Ammon's horn (tissue), 1 donor: ENCODE data around the gene MCF2L2.
"Not testable (repeated sequence)": the region's sequence is repeated elsewhere in the genome, so short reads cannot be mapped to it uniquely, and the experiment has no call there.

ENCODE experiments used
- DNase-seq: peaks from one replicate; pipeline ENCODE4 v3.0.0-alpha.2; 2016; ENCODE audit warnings: low spot score

Gene MCF2L2

GRCh38 chr3:183202004-183202722 is 226.3 kb downstream of the MCF2L2 start:
- no peak for DNase-seq

GRCh38 chr3:183198939-183199338 is 229.5 kb downstream of the MCF2L2 start:
- no peak for DNase-seq

DNA sequence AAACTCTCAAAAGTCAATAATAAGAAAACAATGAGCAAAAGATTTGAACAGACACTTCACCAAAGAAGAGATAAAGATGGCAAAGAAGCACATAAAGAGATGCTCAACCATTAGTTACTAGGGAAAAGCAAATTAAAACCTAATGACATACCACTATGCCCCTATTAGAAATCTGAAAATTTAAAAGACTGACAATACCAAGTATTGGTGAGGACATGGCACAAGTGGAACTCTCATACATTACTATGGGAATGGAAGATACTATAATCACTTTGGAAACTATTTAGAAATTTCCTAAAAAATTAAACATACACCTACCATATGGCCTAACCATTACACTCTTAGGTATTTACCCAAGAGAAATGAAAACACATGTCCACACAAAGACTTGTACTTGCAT is 230.7 kb downstream of the MCF2L2 start:
- DNase-seq: no peak

- DNase-seq: no peak
These were observed 233.2 kb downstream of the MCF2L2 start for GRCh38 chr3:183195266-183195665.

GRCh38 chr3:183193762-183194689 is 234.4 kb downstream of the MCF2L2 start:
- no peak for DNase-seq

- no peak for DNase-seq
These were observed 235.6 kb downstream of the MCF2L2 start for GRCh38 chr3:183192650-183193300.

DNA sequence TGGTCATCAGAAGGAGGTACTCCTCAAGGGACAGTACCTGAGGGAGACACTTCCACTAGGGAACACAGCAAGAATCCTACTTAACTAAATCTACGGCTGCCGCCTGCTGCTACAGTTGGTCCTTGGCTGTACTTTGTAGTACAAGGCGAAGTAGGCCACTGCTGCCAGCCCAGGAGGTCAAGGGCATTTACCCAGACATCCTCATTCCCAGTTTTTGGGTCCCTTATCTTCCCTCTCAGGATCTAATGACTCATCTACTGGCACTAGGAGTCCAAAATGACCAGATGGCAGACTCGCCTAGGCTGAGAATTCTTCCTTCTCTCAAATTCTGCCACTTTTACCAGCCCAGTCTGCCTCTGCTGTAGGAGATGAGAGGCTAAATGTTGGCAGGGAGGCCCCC is 238.8 kb downstream of the MCF2L2 start:
- DNase-seq: no peak

DNA sequence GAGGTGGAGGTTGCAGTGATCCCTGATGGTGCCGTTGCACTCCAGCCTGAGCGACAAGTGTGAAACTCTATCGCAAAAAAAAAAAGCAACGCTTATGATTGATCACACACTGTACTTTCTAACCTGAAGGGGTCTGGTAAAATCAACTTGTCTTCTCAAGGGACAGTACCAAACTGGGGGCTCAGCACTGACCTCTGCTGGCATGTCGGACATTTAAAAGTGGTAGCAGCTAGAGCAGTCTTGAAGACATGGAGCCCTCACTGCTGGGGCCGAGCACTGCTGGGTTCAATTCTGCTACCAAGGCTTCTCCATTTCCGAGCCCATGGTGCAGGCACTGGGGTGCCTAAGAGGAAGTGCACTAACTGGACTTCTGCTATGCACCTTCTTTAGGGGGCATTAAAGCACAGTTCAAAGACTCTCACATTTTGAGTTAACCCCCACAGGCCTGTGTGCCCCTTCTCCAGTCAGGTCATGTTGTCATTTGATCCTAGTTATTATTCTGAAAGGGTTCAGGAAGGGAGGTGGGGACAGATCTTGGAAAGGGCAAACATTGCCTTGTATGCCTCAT is 239.4 kb downstream of the MCF2L2 start:
- peak; percentile 67 for DNase-seq

DNA sequence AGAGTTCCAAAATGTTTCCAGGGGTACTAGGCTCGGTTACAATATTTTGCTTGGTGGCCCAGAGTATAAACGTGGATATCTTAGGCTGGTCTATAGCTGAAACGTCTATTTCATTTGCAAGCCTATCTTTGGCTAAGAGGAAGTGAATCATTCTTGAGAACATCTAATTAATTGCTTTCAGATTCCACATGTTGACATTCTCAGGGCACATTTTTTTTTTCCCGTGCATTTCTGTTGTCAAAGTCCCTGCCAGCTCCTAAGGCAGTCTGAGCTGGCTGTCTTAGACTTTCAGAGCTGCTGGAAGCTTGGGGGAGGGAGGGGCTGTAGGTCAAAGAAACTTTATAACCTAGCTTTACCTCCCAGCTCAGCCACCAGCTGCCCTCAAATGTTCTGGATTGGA is 242.7 kb downstream of the MCF2L2 start:
- DNase-seq: no peak

DNA sequence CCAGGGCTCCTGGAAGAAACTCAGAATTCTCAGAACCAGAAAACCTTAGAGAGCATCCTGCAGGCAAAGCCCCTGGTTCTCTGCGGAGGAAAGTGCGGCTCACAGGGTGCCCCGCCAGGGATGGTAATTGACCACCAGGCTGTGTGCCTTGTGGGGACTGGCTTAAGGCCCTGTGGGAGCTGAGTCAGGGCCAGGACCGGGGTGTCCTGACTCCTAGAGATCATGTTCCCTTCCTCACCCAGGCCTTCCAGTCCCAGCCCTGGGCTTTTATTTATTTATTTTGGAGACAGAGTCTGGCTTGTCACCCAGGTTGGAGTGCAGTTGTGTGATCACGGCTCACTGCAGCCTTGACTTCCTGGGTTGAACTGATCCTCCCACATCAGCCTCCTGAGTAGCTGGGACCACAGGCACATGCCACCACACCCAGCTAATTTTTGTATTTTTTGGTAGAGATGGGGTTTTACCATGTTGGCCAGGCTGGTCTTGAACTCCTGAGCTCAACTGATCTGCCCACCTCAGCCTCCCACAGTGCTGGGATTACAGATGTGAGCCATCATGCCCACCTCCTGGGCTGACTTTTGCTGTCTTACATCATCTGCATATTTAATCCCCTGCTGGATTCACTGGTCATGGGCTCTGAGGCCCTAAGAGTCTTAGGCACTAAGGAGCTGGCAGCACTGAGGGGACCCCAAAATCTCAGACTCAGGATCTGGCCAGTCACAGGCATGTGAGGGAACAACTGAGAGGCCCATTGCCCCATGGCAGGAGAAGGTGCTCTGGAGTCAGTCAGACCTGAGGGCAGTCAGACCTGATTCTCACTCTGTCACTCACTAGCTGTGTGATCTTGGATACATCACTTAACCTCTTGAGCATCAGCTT is 245.4 kb downstream of the MCF2L2 start:
- no peak for DNase-seq

GRCh38 chr3:183182073-183182472 is 246.3 kb downstream of the MCF2L2 start:
- DNase-seq: no peak

GRCh38 chr3:183181606-183182005 is 246.8 kb downstream of the MCF2L2 start:
- no peak for DNase-seq

DNA sequence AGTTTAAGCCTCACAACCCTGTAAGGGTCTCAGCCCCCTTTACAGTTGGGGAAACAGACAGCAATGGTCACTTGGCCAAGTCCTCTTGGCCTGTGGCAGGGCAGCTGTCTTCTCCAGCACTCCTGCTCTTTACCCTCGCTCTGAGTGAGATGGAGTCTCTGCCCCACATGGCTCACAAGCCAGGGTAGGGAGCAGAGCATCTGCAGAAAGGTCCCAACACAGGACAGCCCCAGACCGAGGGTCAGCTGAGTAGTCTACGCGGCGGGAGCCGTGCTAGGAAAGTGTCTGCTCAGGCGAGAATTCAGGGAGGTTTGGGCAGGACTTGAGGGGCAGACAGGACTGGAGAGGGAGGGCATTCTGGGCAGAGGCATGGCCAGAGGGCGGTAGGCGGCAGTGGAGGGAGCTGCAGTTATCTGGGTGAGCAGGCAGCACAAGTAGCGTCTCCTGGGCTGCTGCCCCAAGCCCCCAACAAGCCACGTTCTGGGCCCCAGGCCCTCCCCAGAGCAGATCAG is 247.6 kb downstream of the MCF2L2 start:
- DNase-seq: no peak

- DNase-seq: peak; percentile 55
These were observed 248.2 kb downstream of the MCF2L2 start for GRCh38 chr3:183180110-183180783.

- not testable (repeated sequence) for DNase-seq
These were observed 248.9 kb downstream of the MCF2L2 start for GRCh38 chr3:183179550-183179908.

GRCh38 chr3:183178833-183179549 is 249.4 kb downstream of the MCF2L2 start:
- peak; percentile 35 for DNase-seq

- no peak for DNase-seq
These were observed 249.9 kb downstream of the MCF2L2 start for GRCh38 chr3:183178512-183178832.

DNA sequence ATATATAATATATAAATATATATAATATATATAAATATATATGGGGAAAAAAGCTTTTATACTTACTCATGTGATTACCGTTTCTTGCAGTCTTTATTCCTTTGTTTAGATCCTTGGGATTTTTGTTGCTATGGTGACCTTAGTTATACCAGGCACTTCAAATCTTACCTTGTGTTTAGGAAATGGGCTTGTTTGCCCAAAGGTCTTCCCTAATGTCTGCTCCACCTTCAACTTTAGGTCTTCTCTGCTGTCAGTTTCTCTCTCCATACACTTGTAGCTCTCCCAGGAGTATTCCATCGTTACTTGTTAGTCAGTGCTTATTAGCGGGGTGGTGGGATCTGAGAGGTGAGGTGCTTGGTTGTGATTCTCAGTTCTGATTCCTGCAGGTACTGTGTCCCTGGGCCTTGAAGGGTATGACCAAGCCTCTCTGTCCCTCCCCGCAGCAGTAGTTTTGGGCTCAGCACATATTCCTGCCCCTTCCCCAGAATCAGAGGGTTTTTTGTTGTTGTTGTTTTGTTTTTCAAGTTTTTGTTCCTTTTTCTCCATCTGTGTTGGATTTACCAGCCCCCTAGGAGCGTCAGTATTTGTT is 256.3 kb downstream of the MCF2L2 start:
- no peak for DNase-seq

GRCh38 chr3:183167975-183168374 is 260.4 kb downstream of the MCF2L2 start:
- not testable (repeated sequence) for DNase-seq

DNA sequence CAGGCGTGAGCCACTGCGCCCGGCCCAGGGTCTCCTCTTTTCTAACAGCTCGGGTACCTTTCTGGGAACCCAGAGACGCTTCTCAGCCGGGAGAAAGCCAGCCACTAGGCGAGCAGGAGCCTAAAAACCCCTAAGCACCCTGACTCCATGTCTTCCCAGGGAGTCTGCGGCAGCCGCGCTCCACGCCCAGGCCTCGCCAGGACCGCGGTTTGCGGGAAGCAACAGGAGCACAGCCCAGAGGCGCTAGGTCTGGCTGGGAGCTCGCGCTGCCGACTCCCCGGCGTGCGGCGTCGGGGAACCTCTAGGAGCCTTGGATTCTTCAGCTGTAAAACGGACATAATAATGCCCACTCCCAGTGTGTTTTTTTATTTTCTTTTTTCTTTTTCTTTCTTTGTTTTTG is 264.9 kb downstream of the MCF2L2 start:
- DNase-seq: no peak
